ENCODE results near the gene MOBP.

DNA sequence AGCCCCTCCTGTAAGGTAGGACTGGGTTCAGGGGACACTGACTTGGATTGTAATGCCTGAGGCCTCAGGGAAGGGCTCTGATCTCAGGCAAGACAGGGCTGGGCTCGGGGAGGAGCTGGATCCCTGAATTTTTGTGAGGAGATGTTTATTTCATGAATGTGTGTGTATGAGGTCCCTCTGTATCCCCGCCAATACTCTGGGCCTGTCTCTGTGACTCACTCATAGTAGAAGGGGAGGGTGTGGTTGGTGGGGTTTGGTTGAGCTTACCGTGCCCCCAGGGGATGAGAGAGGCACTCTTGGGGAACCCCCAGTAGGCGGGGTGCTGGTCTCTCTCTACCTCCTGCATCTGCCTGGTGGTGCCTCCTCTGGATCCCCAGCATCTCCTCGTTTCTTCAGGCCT is 32.9 kb upstream of the MOBP start:
- TF ChIP-seq POLR2A (IDR thresholded peaks at IDR 0.05), result no peak
- TF ChIP-seq, protein P1, sequence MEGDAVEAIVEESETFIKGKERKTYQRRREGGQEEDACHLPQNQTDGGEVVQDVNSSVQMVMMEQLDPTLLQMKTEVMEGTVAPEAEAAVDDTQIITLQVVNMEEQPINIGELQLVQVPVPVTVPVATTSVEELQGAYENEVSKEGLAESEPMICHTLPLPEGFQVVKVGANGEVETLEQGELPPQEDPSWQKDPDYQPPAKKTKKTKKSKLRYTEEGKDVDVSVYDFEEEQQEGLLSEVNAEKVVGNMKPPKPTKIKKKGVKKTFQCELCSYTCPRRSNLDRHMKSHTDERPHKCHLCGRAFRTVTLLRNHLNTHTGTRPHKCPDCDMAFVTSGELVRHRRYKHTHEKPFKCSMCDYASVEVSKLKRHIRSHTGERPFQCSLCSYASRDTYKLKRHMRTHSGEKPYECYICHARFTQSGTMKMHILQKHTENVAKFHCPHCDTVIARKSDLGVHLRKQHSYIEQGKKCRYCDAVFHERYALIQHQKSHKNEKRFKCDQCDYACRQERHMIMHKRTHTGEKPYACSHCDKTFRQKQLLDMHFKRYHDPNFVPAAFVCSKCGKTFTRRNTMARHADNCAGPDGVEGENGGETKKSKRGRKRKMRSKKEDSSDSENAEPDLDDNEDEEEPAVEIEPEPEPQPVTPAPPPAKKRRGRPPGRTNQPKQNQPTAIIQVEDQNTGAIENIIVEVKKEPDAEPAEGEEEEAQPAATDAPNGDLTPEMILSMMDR (IDR thresholded peaks at IDR 0.05), result no peak

All from Peyer's patch (tissue), 4 donors.